Breast epithelium (tissue), 4 donors: ENCODE measurements around the gene CSMD2. TPM values are rescaled to one million over a fixed set of nuclear protein-coding genes. Genes with fewer than 3 reads are reported as not detected.

Experiments used
- DNase-seq, 2 donors: peaks; one replicate each; pipeline ENCODE4 v3.0.0-alpha.2; 2019; ENCODE audit warnings: low spot score in 2 of 2
- H3K27ac ChIP-seq, 2 donors: fragments of 200-600 bp; sonication (generic) in 1 of 2; one replicate each; pipeline ENCODE4 v1.5.1; 2016 to 2019; ENCODE audit warnings: mild to moderate bottlenecking in 1 of 2
- H3K27me3 ChIP-seq, 2 donors: fragments of 200-600 bp; sonication (generic) in 1 of 2; one replicate each; pipeline versions ENCODE4 v1.5.1 to v1.6.0; 2017 to 2019; ENCODE audit warnings: control low read depth in 1 of 2, mild to moderate bottlenecking in 1 of 2
- H3K36me3 ChIP-seq: fragments of 200-600 bp; one replicate; pipeline ENCODE4 v1.5.1; 2019
- H3K4me1 ChIP-seq, 2 donors: fragments of 200-600 bp; sonication (generic); one replicate each; pipeline ENCODE4 v1.5.1; 2016 to 2019; ENCODE audit warnings: control low read depth in 1 of 2
- H3K4me3 ChIP-seq, 3 donors: fragments of 200-600 bp; sonication (generic); 1 replicate in 2 of 3; 2 replicates in 1 of 3; pipeline ENCODE4 v1.5.1; 2016 to 2019; ENCODE audit warnings: mild to moderate bottlenecking in 3 of 3, moderate library complexity in 2 of 3
- H3K9me3 ChIP-seq, 2 donors: fragments of 200-600 bp; sonication (generic) in 1 of 2; one replicate each; pipeline ENCODE4 v1.5.1; 2016 to 2019; ENCODE audit warnings: control low read depth in 1 of 2
- CTCF ChIP-seq, 3 donors: fragments of 450-650 bp; IDR thresholded peaks; one replicate each; pipeline ENCODE4 v1.5.1; 2016 to 2017; ENCODE audit warnings: antibody characterized with exemption in 3 of 3, mild to moderate bottlenecking in 3 of 3, moderate library complexity in 3 of 3
- POLR2A ChIP-seq: fragments of 450-650 bp; IDR thresholded peaks from one replicate; pipeline ENCODE4 v1.6.1; 2016; ENCODE audit warnings: antibody characterized with exemption, mild to moderate bottlenecking, moderate library complexity
- POLR2AphosphoS5 ChIP-seq, 3 donors: sonication (generic); formaldehyde crosslinking; IDR thresholded peaks; one replicate each; pipeline ENCODE4 v1.6.1; 2017; ENCODE audit warnings: antibody characterized with exemption in 3 of 3
- intact Hi-C: fragments of 100-400 bp; cut with DNase I; formaldehyde crosslinking; loops from one replicate; pipeline ENCODE4 v1.15.1; 2023; ENCODE audit warnings: low total_unique reads
- total RNA-seq, 3 donors: library from RNA; depleted of rRNA; stranded (reverse); fragments of >200 nt; gene quantifications; one replicate each; pipeline ENCODE4 v1.1.0, GENCODE V29; 2016

Gene CSMD2
- total RNA-seq, 3 donors from 2014 or later = 0.33 to 2.6 (median 0.44) TPM

- TF ChIP-seq POLR2AphosphoS5 (IDR thresholded peaks at IDR 0.05) (no peak), POLR2A (no peak), CTCF (IDR thresholded peaks at IDR 0.05) (no peak)
- Histone ChIP-seq H3K4me3 (no peak overlapping the region), H3K27me3 (no peaks in the 10 kb centered on the region), H3K36me3 (no peaks in the 10 kb centered on the region), H3K9me3 (no peaks in the 10 kb centered on the region), H3K27ac (no peak overlapping the region), H3K4me1 (no peaks in the 10 kb centered on the region)
- no peak for DNase-seq
- intact Hi-C loops = no loop called here
Measured at GRCh38 chr1:33745942-33746341, 419.1 kb downstream of the CSMD2 start.

GRCh38 chr1:33743221-33743998, 421.6 kb downstream of the CSMD2 start:
- no peak overlapping the region for H3K27ac ChIP-seq
- no peaks in the 10 kb centered on the region for H3K9me3 ChIP-seq
- H3K4me1 ChIP-seq = no peaks in the 10 kb centered on the region
- no peaks in the 10 kb centered on the region for H3K36me3 ChIP-seq
- TF ChIP-seq POLR2AphosphoS5 (IDR thresholded peaks at IDR 0.05) (no peak), CTCF (IDR thresholded peaks at IDR 0.05) (no peak), POLR2A (no peak)
- intact Hi-C loops = no loop called here
- no peaks in the 10 kb centered on the region for H3K27me3 ChIP-seq
- no peak for DNase-seq
- no peak overlapping the region for H3K4me3 ChIP-seq

DNA sequence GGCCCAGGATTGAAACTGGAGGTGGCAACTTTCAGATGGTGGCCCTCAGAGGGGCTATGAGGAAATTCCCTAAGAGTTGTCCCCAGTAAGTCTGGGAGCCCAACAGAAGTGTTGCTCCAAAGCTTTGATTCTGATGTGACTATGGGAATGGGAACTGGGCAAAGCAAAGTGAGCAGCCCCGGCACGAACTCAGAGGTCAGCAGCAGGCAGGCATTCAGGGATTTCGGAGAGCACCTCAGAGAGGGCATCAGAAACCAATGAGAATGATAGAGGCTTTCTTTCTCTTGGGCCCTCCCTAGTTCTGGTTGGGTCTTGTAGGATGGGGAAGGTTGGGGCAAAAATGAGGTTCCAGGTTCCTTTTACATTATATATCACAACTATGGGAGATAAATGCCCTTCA, 422.4 kb downstream of the CSMD2 start:
- Histone ChIP-seq H3K27ac (no peak overlapping the region), H3K4me3 (no peak overlapping the region), H3K27me3 (no peaks in the 10 kb centered on the region), H3K4me1 (no peaks in the 10 kb centered on the region), H3K36me3 (no peaks in the 10 kb centered on the region), H3K9me3 (no peaks in the 10 kb centered on the region)
- intact Hi-C loops = no loop called here
- TF ChIP-seq POLR2A = no peak
- TF ChIP-seq CTCF (IDR thresholded peaks at IDR 0.05) = no peak
- no peak for TF ChIP-seq POLR2AphosphoS5 (IDR thresholded peaks at IDR 0.05)
- no peak for DNase-seq

- intact Hi-C loops = no loop called here
- Histone ChIP-seq H3K27ac (no peak overlapping the region), H3K4me1 (no peaks in the 10 kb centered on the region), H3K27me3 (no peaks in the 10 kb centered on the region), H3K4me3 (no peak overlapping the region), H3K9me3 (no peaks in the 10 kb centered on the region), H3K36me3 (no peaks in the 10 kb centered on the region)
- TF ChIP-seq POLR2A (no peak), POLR2AphosphoS5 (IDR thresholded peaks at IDR 0.05) (no peak), CTCF (IDR thresholded peaks at IDR 0.05) (no peak)
- DNase-seq = no peak
Measured at GRCh38 chr1:33741749-33742148, 423.3 kb downstream of the CSMD2 start.

GRCh38 chr1:33740040-33740744, 424.8 kb downstream of the CSMD2 start:
- H3K4me3 ChIP-seq = no peak overlapping the region
- H3K9me3 ChIP-seq = no peaks in the 10 kb centered on the region
- TF ChIP-seq POLR2AphosphoS5 (IDR thresholded peaks at IDR 0.05) (no peak), CTCF (IDR thresholded peaks at IDR 0.05) (no peak), POLR2A (no peak)
- no peaks in the 10 kb centered on the region for H3K36me3 ChIP-seq
- H3K4me1 ChIP-seq = no peaks in the 10 kb centered on the region
- intact Hi-C loops = no loop called here
- no peak overlapping the region for H3K27ac ChIP-seq
- peaks cover 0 to 3% of the 10 kb centered on the region in 2 donors for H3K27me3 ChIP-seq
- no peak for DNase-seq
